Measurements from ENCODE around the gene TMEM52.

TMEM52 gene

GRCh38 chr1:1914101-1914970 lies 4.7 kb downstream of the TMEM52 start (continued):
- TF ChIP-seq ZNF366 (tag by site-specific recombination; conservative IDR thresholded peaks at IDR 0.05) (no peak), INSM2 (tag by site-specific recombination; IDR thresholded peaks at IDR 0.05) (no peak), KLF1 (tag by site-specific recombination; IDR thresholded peaks at IDR 0.05) (0 out of 2 replicates have a peak, but pooled peaks have one; percentile 6), ZNF704 (tag by site-specific recombination; IDR thresholded peaks at IDR 0.05) (no peak), ZSCAN4 (tag by site-specific recombination; IDR thresholded peaks at IDR 0.05) (no peak)

- Histone ChIP-seq H3K4me3 (ENCODE audit: low read depth, low read length) (no peak overlapping the region), H3K36me3 (ENCODE audit: control insufficient read depth in 2 of 2, insufficient read depth in 1 of 2, low read length in 2 of 2) (no peaks in the 10 kb centered on the region), H3K4me1 (ENCODE audit: control insufficient read depth, insufficient read depth, low read length) (no peaks in the 10 kb centered on the region; the same call in 1 of the 2 replicates), H3K9me3 (ENCODE audit: control insufficient read depth, insufficient read depth, low read depth, low read length) (no peaks in the 10 kb centered on the region), H3K27ac (ENCODE audit: extremely low read depth, low read depth, low read length) (no peak overlapping the region)
- TF ChIP-seq SCRT2 (tag by site-specific recombination; IDR thresholded peaks at IDR 0.05), result peak; percentile 70
- no peak for TF ChIP-seq ZNF292 (tag by site-specific recombination; IDR thresholded peaks at IDR 0.05; ENCODE audit: borderline replicate concordance, low read depth)
- no peak for TF ChIP-seq ZFP69B (tag by site-specific recombination; IDR thresholded peaks at IDR 0.05)
- TF ChIP-seq ZNF561 (tag by site-specific recombination; IDR thresholded peaks at IDR 0.05; ENCODE audit: borderline replicate concordance), result no peak
- TF ChIP-seq ZNF112 (tag by site-specific recombination; IDR thresholded peaks at IDR 0.05), result no peak
- TF ChIP-seq ZNF624 (tag by site-specific recombination; IDR thresholded peaks at IDR 0.05), result no peak
- no peak for TF ChIP-seq RBAK (tag by site-specific recombination; IDR thresholded peaks at IDR 0.05)
- TF ChIP-seq ZIC2 (tag by site-specific recombination; IDR thresholded peaks at IDR 0.05), result peak; percentile 59
- no peak for TF ChIP-seq OVOL3 (tag by site-specific recombination; IDR thresholded peaks at IDR 0.05)
- TF ChIP-seq TRIM28 (IDR thresholded peaks at IDR 0.05; ENCODE audit: borderline replicate concordance, low read length), result no peak
- no peak for TF ChIP-seq ZNF146 (tag by site-specific recombination; IDR thresholded peaks at IDR 0.05)
- TF ChIP-seq HOXA7 (CRISPR knock-in tag; IDR thresholded peaks at IDR 0.05; ENCODE audit: borderline replicate concordance), result no peak
- CTCF ChIA-PET, result interaction anchor here (0.6 to 3.4 kb wide), 5 partner anchors 33 to 263 kb away, joined by 3 to 16 read pairs (median 4); no protein-coding TSS in a partner anchor
- POLR2A ChIA-PET, result no interaction called here
These were observed 7.6 kb downstream of the TMEM52 start for GRCh38 chr1:1911350-1912041.

- H3K27ac ChIP-seq (ENCODE audit: extremely low read depth, low read depth, low read length), result no peak overlapping the region
- CTCF ChIA-PET, result interaction anchor here (0.6 to 3.4 kb wide), 5 partner anchors 11 to 264 kb away, joined by 3 to 16 read pairs (median 4); no protein-coding TSS in a partner anchor
These were observed 8.3 kb downstream of the TMEM52 start for GRCh38 chr1:1910651-1911331.

More at GRCh38 chr1:1910651-1911331, 8.3 kb downstream of the TMEM52 start:
- Histone ChIP-seq H3K4me3 (ENCODE audit: low read depth, low read length) (no peak overlapping the region), H3K9me3 (ENCODE audit: control insufficient read depth, insufficient read depth, low read depth, low read length) (no peaks in the 10 kb centered on the region), H3K4me1 (ENCODE audit: control insufficient read depth, insufficient read depth, low read length) (no peaks in the 10 kb centered on the region; the same call in 1 of the 2 replicates), H3K36me3 (ENCODE audit: control insufficient read depth in 2 of 2, insufficient read depth in 1 of 2, low read length in 2 of 2) (no peaks in the 10 kb centered on the region)
- no peak for TF ChIP-seq ZNF416 (tag by site-specific recombination; IDR thresholded peaks at IDR 0.05)
- TF ChIP-seq ZNF302 (tag by site-specific recombination; IDR thresholded peaks at IDR 0.05; ENCODE audit: low read depth), result no peak
- TF ChIP-seq GLIS2 (tag by site-specific recombination; IDR thresholded peaks at IDR 0.05), result 0 out of 2 replicates have a peak, but pooled peaks have one; percentile 2
- TF ChIP-seq ZSCAN30 (tag by site-specific recombination; IDR thresholded peaks at IDR 0.05), result no peak
- POLR2A ChIA-PET, result interaction anchor here (0.5 kb wide), 1 partner anchor 108 kb away, joined by 4 read pairs; no protein-coding TSS in a partner anchor
